Measurements from ENCODE around the gene RXRA. TPM values are rescaled to one million over a fixed set of nuclear protein-coding genes. Genes with fewer than 3 reads are reported as not detected.
A peak's percentile ranks its signal among the peaks of the same experiment; 100 is the strongest.

The RXRA gene
- total and polyA plus RNA-seq, 5 donors from 2014 or later = 0.29 to 13.6 (median 1.4) TPM

- H3K27me3 Mint-ChIP-seq = no peaks in the 10 kb centered on the region
- no peaks in the 10 kb centered on the region for H3K9me3 ChIP-seq (ENCODE audit: control insufficient read depth in 2 of 2, low read length in 2 of 2)
- no peaks in the 10 kb centered on the region for H3K36me3 Mint-ChIP-seq
- ATAC-seq (ENCODE audit: low read depth in 2 of 2) (no peak), DNase-seq (no peak)
- no peak overlapping the region for H3K27ac ChIP-seq (ENCODE audit: insufficient read depth, low read length, poor library complexity, severe bottlenecking)
- H3K4me3 Mint-ChIP-seq = no peak overlapping the region
- no peaks in the 10 kb centered on the region for H3K4me1 ChIP-seq (ENCODE audit: control insufficient read depth, insufficient read depth, low read length, poor library complexity, severe bottlenecking)
- no peaks in the 10 kb centered on the region for H3K27me3 ChIP-seq (ENCODE audit: control insufficient read depth, insufficient read depth, low read length)
- H3K27ac Mint-ChIP-seq = no peak overlapping the region
- peaks cover 0 to 1% (median 0%) of the 10 kb centered on the region in 7 donors for H3K9me3 Mint-ChIP-seq
- H3K36me3 ChIP-seq (ENCODE audit: control insufficient read depth, insufficient read depth, low read length) = no peaks in the 10 kb centered on the region
- peaks cover 0 to 7% (median 6%) of the 10 kb centered on the region in 4 donors for H3K4me1 Mint-ChIP-seq
- no peak overlapping the region for H3K4me3 ChIP-seq (ENCODE audit: low read depth, low read length)
Observed at GRCh38 chr9:134368571-134368970, 42.3 kb downstream of the RXRA start.

GRCh38 chr9:134369416-134370212, 43.4 kb downstream of the RXRA start:
- Histone ChIP-seq H3K9me3 (ENCODE audit: control insufficient read depth in 2 of 2, low read length in 2 of 2) (no peaks in the 10 kb centered on the region), H3K27me3 (ENCODE audit: control insufficient read depth, insufficient read depth, low read length) (no peaks in the 10 kb centered on the region), H3K4me3 (ENCODE audit: low read depth, low read length) (no peak overlapping the region), H3K4me1 (ENCODE audit: control insufficient read depth, insufficient read depth, low read length, poor library complexity, severe bottlenecking) (no peaks in the 10 kb centered on the region), H3K36me3 (ENCODE audit: control insufficient read depth, insufficient read depth, low read length) (no peaks in the 10 kb centered on the region), H3K27ac (ENCODE audit: insufficient read depth, low read length, poor library complexity, severe bottlenecking) (no peak overlapping the region)
- H3K4me3 Mint-ChIP-seq = no peak overlapping the region
- H3K27me3 Mint-ChIP-seq = no peaks in the 10 kb centered on the region
- H3K27ac Mint-ChIP-seq = no peak overlapping the region
- no peaks in the 10 kb centered on the region for H3K36me3 Mint-ChIP-seq
- DNase-seq = no peak
- peaks cover 0 to 7% (median 3%) of the 10 kb centered on the region in 4 donors for H3K4me1 Mint-ChIP-seq
- H3K9me3 Mint-ChIP-seq = peaks cover 0 to 1% (median 0%) of the 10 kb centered on the region in 7 donors
- no peak for ATAC-seq (ENCODE audit: low read depth in 2 of 2)

- Mint-ChIP-seq H3K9me3 (peaks cover 0 to 1% (median 0%) of the 10 kb centered on the region in 7 donors), H3K27me3 (no peaks in the 10 kb centered on the region)
- H3K4me1 ChIP-seq (ENCODE audit: control insufficient read depth, insufficient read depth, low read length, poor library complexity, severe bottlenecking) = no peaks in the 10 kb centered on the region
Observed at GRCh38 chr9:134370213-134370492, 43.9 kb downstream of the RXRA start.

GRCh38 chr9:134370638-134371037, 44.4 kb downstream of the RXRA start:
- Mint-ChIP-seq H3K9me3 (peaks cover 0 to 1% (median 0%) of the 10 kb centered on the region in 7 donors), H3K27ac (no peak overlapping the region), H3K27me3 (no peaks in the 10 kb centered on the region), H3K4me1 (peaks cover 0 to 8% (median 2%) of the 10 kb centered on the region in 4 donors), H3K36me3 (no peaks in the 10 kb centered on the region), H3K4me3 (no peak overlapping the region)
- no peak overlapping the region for H3K4me3 ChIP-seq (ENCODE audit: low read depth, low read length)
- no peaks in the 10 kb centered on the region for H3K4me1 ChIP-seq (ENCODE audit: control insufficient read depth, insufficient read depth, low read length, poor library complexity, severe bottlenecking)
- H3K36me3 ChIP-seq (ENCODE audit: control insufficient read depth, insufficient read depth, low read length) = no peaks in the 10 kb centered on the region
- H3K9me3 ChIP-seq (ENCODE audit: control insufficient read depth in 2 of 2, low read length in 2 of 2) = no peaks in the 10 kb centered on the region
- no peak overlapping the region for H3K27ac ChIP-seq (ENCODE audit: insufficient read depth, low read length, poor library complexity, severe bottlenecking)
- DNase-seq = no peak
- no peaks in the 10 kb centered on the region for H3K27me3 ChIP-seq (ENCODE audit: control insufficient read depth, insufficient read depth, low read length)
- no peak for ATAC-seq (ENCODE audit: low read depth in 2 of 2)

More at GRCh38 chr9:134370213-134370492, 43.9 kb downstream of the RXRA start:
- Histone ChIP-seq H3K27me3 (ENCODE audit: control insufficient read depth, insufficient read depth, low read length) (no peaks in the 10 kb centered on the region), H3K9me3 (ENCODE audit: control insufficient read depth in 2 of 2, low read length in 2 of 2) (no peaks in the 10 kb centered on the region), H3K27ac (ENCODE audit: insufficient read depth, low read length, poor library complexity, severe bottlenecking) (no peak overlapping the region), H3K36me3 (ENCODE audit: control insufficient read depth, insufficient read depth, low read length) (no peaks in the 10 kb centered on the region), H3K4me3 (ENCODE audit: low read depth, low read length) (no peak overlapping the region)
- Mint-ChIP-seq H3K27ac (no peak overlapping the region), H3K4me1 (peaks cover 0 to 8% (median 3%) of the 10 kb centered on the region in 4 donors), H3K36me3 (no peaks in the 10 kb centered on the region), H3K4me3 (no peak overlapping the region)
- no peak for DNase-seq
- no peak for ATAC-seq (ENCODE audit: low read depth in 2 of 2)

GRCh38 chr9:134371731-134372130, 45.5 kb downstream of the RXRA start:
- Histone ChIP-seq H3K9me3 (ENCODE audit: control insufficient read depth in 2 of 2, low read length in 2 of 2) (no peaks in the 10 kb centered on the region), H3K4me1 (ENCODE audit: control insufficient read depth, insufficient read depth, low read length, poor library complexity, severe bottlenecking) (no peaks in the 10 kb centered on the region), H3K36me3 (ENCODE audit: control insufficient read depth, insufficient read depth, low read length) (no peaks in the 10 kb centered on the region), H3K27me3 (ENCODE audit: control insufficient read depth, insufficient read depth, low read length) (no peaks in the 10 kb centered on the region), H3K27ac (ENCODE audit: insufficient read depth, low read length, poor library complexity, severe bottlenecking) (no peak overlapping the region), H3K4me3 (ENCODE audit: low read depth, low read length) (no peak overlapping the region)
- ATAC-seq (ENCODE audit: low read depth in 2 of 2) (peak; percentile 20 to 35), DNase-seq (no peak)
- Mint-ChIP-seq H3K27ac (peak overlapping the region in 1 of 3 donors; percentile 59), H3K27me3 (no peaks in the 10 kb centered on the region), H3K9me3 (peaks cover 0 to 1% (median 0%) of the 10 kb centered on the region in 7 donors), H3K4me3 (no peak overlapping the region), H3K4me1 (peaks cover 0 to 13% (median 3%) of the 10 kb centered on the region in 4 donors), H3K36me3 (no peaks in the 10 kb centered on the region)

GRCh38 chr9:134372581-134373267, 46.5 kb downstream of the RXRA start:
- Histone ChIP-seq H3K9me3 (ENCODE audit: control insufficient read depth in 2 of 2, low read length in 2 of 2) (no peaks in the 10 kb centered on the region), H3K27me3 (ENCODE audit: control insufficient read depth, insufficient read depth, low read length) (no peaks in the 10 kb centered on the region), H3K36me3 (ENCODE audit: control insufficient read depth, insufficient read depth, low read length) (no peaks in the 10 kb centered on the region), H3K4me3 (ENCODE audit: low read depth, low read length) (no peak overlapping the region), H3K27ac (ENCODE audit: insufficient read depth, low read length, poor library complexity, severe bottlenecking) (no peak overlapping the region), H3K4me1 (ENCODE audit: control insufficient read depth, insufficient read depth, low read length, poor library complexity, severe bottlenecking) (no peaks in the 10 kb centered on the region)
- H3K9me3 Mint-ChIP-seq = no peaks in the 10 kb centered on the region
- peaks cover 0 to 15% (median 3%) of the 10 kb centered on the region in 4 donors for H3K4me1 Mint-ChIP-seq
- H3K27ac Mint-ChIP-seq = peak overlapping the region; percentile 38 to 91 (median 59)
- no peak for DNase-seq
- H3K4me3 Mint-ChIP-seq = no peak overlapping the region
- no peaks in the 10 kb centered on the region for H3K27me3 Mint-ChIP-seq
- no peaks in the 10 kb centered on the region for H3K36me3 Mint-ChIP-seq
- peak in 1 of 2 donors; percentile 17 for ATAC-seq (ENCODE audit: low read depth in 2 of 2)

- no peak overlapping the region for H3K4me3 ChIP-seq (ENCODE audit: low read depth, low read length)
- Mint-ChIP-seq H3K36me3 (no peaks in the 10 kb centered on the region), H3K27me3 (no peaks in the 10 kb centered on the region), H3K4me3 (no peak overlapping the region), H3K4me1 (peaks cover 0 to 14% (median 3%) of the 10 kb centered on the region in 4 donors), H3K27ac (peak overlapping the region; percentile 38 to 91 (median 42)), H3K9me3 (no peaks in the 10 kb centered on the region)
- H3K9me3 ChIP-seq (ENCODE audit: control insufficient read depth in 2 of 2, low read length in 2 of 2) = no peaks in the 10 kb centered on the region
- H3K36me3 ChIP-seq (ENCODE audit: control insufficient read depth, insufficient read depth, low read length) = no peaks in the 10 kb centered on the region
- no peak for ATAC-seq (ENCODE audit: low read depth in 2 of 2)
- no peaks in the 10 kb centered on the region for H3K4me1 ChIP-seq (ENCODE audit: control insufficient read depth, insufficient read depth, low read length, poor library complexity, severe bottlenecking)
- H3K27me3 ChIP-seq (ENCODE audit: control insufficient read depth, insufficient read depth, low read length) = no peaks in the 10 kb centered on the region
- DNase-seq = no peak
- H3K27ac ChIP-seq (ENCODE audit: insufficient read depth, low read length, poor library complexity, severe bottlenecking) = no peak overlapping the region
Observed at GRCh38 chr9:134373269-134373668, 47.0 kb downstream of the RXRA start.

Data from CD4-positive, CD25-positive, alpha-beta regulatory T cell (primary cell).